Calu3 (cell line): Measurements from ENCODE around the gene LMO4. TPM values are rescaled to one million over a fixed set of nuclear protein-coding genes. Genes with fewer than 3 reads are reported as not detected.
A peak's percentile ranks its signal among the peaks of the same experiment; 100 is the strongest.

Source experiments
- BruUV-seq: library from RNA; stranded (reverse); fragments of 400-500 nt; replicated peaks from 2 replicates; lab custom pipeline; 2021; lab: Mats Ljungman, UMichigan
- CTCF ChIA-PET: fragments of 300-600 bp; sonication (Branson Sonifier 250); formaldehyde crosslinking; loops from one replicate; lab custom pipeline; 2022; ENCODE audit warnings: antibody characterized with exemption; lab: Charles Lee
- DNase-seq: peaks from one replicate; pipeline ENCODE4 v3.0.0; 2022
- H3K27ac Mint-ChIP-seq: one replicate; pipeline ENCODE4 v1.8.0; 2022; ENCODE audit warnings: mixed read lengths; ENCODE audit not compliant: unreplicated experiment
- H3K27me3 Mint-ChIP-seq: one replicate; pipeline ENCODE4 v1.8.0; 2022; ENCODE audit warnings: mixed read lengths; ENCODE audit not compliant: unreplicated experiment
- H3K36me3 Mint-ChIP-seq: one replicate; pipeline ENCODE4 v1.8.0; 2022; ENCODE audit warnings: mild to moderate bottlenecking, moderate library complexity, mixed read lengths; ENCODE audit not compliant: insufficient read depth, unreplicated experiment
- H3K4me1 Mint-ChIP-seq: one replicate; pipeline ENCODE4 v1.8.0; 2022; ENCODE audit warnings: mild to moderate bottlenecking, low read depth, mixed read lengths; ENCODE audit not compliant: unreplicated experiment
- H3K4me3 Mint-ChIP-seq: one replicate; pipeline ENCODE4 v1.8.0; 2022; ENCODE audit warnings: mild to moderate bottlenecking, low read depth, moderate library complexity, mixed read lengths; ENCODE audit not compliant: unreplicated experiment
- H3K9me3 Mint-ChIP-seq: one replicate; pipeline ENCODE4 v1.8.0; 2022; ENCODE audit warnings: low read depth, mixed read lengths; ENCODE audit not compliant: unreplicated experiment
- CTCF ChIP-seq: fragments of 200-600 bp; IDR thresholded peaks from one replicate; pipeline ENCODE4 v1.8.0; 2022; ENCODE audit warnings: antibody characterized with exemption; ENCODE audit not compliant: unreplicated experiment
- intact Hi-C: fragments of 100-400 bp; cut with micrococcal nuclease; formaldehyde crosslinking; loops from one replicate; pipeline ENCODE4 v1.10.0; 2022; ENCODE audit not compliant: unreplicated experiment
- total RNA-seq: library from RNA; stranded (reverse); gene quantifications from 2 replicates; pipeline ENCODE4 v1.2.3, GENCODE V29; 2022

The LMO4 gene
- total RNA-seq, 1 experiment from 2014 or later = 95.0 TPM

DNA sequence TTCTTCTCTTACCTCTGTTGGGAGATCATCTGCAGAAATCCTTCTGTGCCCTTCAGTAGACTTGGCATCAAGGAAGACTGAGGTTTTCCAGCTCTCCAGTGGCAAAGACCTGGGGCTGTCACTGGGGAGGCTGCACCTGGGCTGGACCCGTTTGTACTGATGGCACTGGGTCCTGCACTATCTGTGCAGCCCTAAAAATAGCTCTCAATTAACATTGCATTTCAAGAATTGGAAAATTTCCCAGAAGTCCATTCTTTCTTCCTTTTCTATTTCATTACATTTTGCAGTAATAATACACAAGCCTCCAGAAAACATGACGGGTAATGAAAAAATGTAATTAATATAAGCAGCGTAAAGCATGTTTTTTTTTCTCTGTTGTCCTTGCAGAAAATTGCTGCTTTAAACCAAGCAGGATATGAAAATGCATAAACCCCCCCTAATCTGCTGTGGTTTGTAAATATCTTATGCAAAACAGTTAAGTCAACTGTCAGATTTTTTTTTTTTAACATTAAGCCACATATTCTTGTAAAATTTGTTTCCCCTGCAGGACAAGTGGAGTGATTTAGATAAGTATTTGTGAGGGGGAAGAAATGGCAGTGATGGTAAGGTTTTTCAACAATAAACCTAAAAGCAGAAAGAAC lies 64.9 kb downstream of the LMO4 start:
- no peak for DNase-seq
- H3K9me3 Mint-ChIP-seq = peaks cover 8% of the 10 kb centered on the region
- CTCF ChIA-PET = interaction anchor here (0.6 kb wide), 1 partner anchor 64 kb away, joined by 7 read pairs; no protein-coding TSS in a partner anchor
- no TSS peak for BruUV-seq
- peak overlapping the region; percentile 16 for H3K4me3 Mint-ChIP-seq
- H3K4me1 Mint-ChIP-seq = peaks cover 37% of the 10 kb centered on the region
- H3K36me3 Mint-ChIP-seq = peaks cover 6% of the 10 kb centered on the region
- no peaks in the 10 kb centered on the region for H3K27me3 Mint-ChIP-seq
- TF ChIP-seq CTCF = no peak
- H3K27ac Mint-ChIP-seq = peak overlapping the region; percentile 50
- intact Hi-C loops = loop anchor here (2.0 kb wide), 1 partner anchor 63 kb away; no protein-coding TSS in a partner anchor

GRCh38 chr1:87394513-87394912 lies 65.8 kb downstream of the LMO4 start:
- peaks cover 6% of the 10 kb centered on the region for H3K36me3 Mint-ChIP-seq
- CTCF ChIA-PET = interaction anchor here (0.6 kb wide), 1 partner anchor 236 kb away, joined by 5 read pairs; no protein-coding TSS in a partner anchor
- DNase-seq = no peak
- no peak overlapping the region for H3K4me3 Mint-ChIP-seq
- TF ChIP-seq CTCF = no peak
- H3K4me1 Mint-ChIP-seq = peaks cover 47% of the 10 kb centered on the region
- intact Hi-C loops = no loop called here
- H3K9me3 Mint-ChIP-seq = peaks cover 8% of the 10 kb centered on the region
- no peaks in the 10 kb centered on the region for H3K27me3 Mint-ChIP-seq
- no TSS peak for BruUV-seq
- no peak overlapping the region for H3K27ac Mint-ChIP-seq

DNA sequence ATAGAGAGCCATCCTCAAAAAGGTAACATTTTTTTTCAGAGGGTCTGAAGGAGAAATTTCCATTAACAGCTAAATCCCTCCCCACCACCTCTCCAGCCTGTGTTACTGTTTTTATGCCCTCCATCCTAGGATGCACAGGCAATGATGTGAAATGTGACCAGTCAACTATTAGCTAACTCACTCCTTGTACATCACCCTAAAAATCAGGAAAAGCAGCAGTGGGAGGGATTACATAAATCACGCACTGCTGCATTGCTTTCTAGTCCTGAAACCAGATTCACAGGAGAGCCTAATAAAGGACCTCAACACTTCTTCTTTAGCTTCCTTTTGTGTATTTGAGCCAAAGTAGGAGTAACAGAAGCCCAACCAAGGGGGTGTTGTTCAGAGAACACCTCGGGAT lies 66.3 kb downstream of the LMO4 start:
- CTCF ChIA-PET = interaction anchor here (0.6 kb wide), 1 partner anchor 236 kb away, joined by 5 read pairs; no protein-coding TSS in a partner anchor
- intact Hi-C loops = loop anchor here (5.0 kb wide), 1 partner anchor 42 kb away; no protein-coding TSS in a partner anchor
- BruUV-seq = no TSS peak
- Mint-ChIP-seq H3K27ac (no peak overlapping the region), H3K4me1 (peaks cover 50% of the 10 kb centered on the region), H3K36me3 (peaks cover 6% of the 10 kb centered on the region), H3K4me3 (no peak overlapping the region), H3K9me3 (peaks cover 4% of the 10 kb centered on the region), H3K27me3 (no peaks in the 10 kb centered on the region)
- no peak for TF ChIP-seq CTCF
- DNase-seq = no peak
